H1 (cell line): Measurements from ENCODE around the gene PSMD5. TPM values are rescaled to one million over a fixed set of nuclear protein-coding genes. Genes with fewer than 3 reads are reported as not detected.

ENCODE experiments used
- CTCF ChIA-PET: fragments of 300-600 bp; sonication (Branson Sonifier 250); formaldehyde crosslinking; loops from one replicate; lab custom pipeline; 2021; ENCODE audit not compliant: partially characterized antibody; lab: Charles Lee
- POLR2A ChIA-PET: fragments of 300-600 bp; sonication (Branson Sonifier 250); formaldehyde crosslinking; loops from one replicate; lab custom pipeline; 2021; ENCODE audit warnings: inconsistent platforms; ENCODE audit not compliant: partially characterized antibody; lab: Charles Lee
- DNase-seq, 2 experiments: peaks; one replicate each; pipeline versions ENCODE4 v3.0.0 to v3.0.0-alpha.2; 2010 to 2022; ENCODE audit warnings: low spot score in 2 of 2, low read depth in 1 of 2, mixed read lengths in 1 of 2
- FAIRE-seq: peaks from 2 replicates; lab custom pipeline; 2011; peaks lifted over from hg19 to GRCh38; lab: Jason Lieb, UNC
- H2AFZ ChIP-seq: 2 replicates; pipeline ENCODE4 v1.8.1; 2012; ENCODE audit warnings: low read length, inconsistent platforms
- H2AK5ac ChIP-seq: 2 replicates; pipeline ENCODE4 v1.6.1; 2013; ENCODE audit warnings: low read depth, low read length
- H2BK120ac ChIP-seq: replicated peaks from 2 replicates; pipeline ENCODE3; 2013; ENCODE audit warnings: low read depth, low read length, inconsistent platforms
- H2BK12ac ChIP-seq: 2 replicates; pipeline ENCODE4 v1.6.1; 2013; ENCODE audit warnings: low read depth, low read length
- H2BK15ac ChIP-seq: 2 replicates; pipeline ENCODE4 v1.6.1; 2013; ENCODE audit warnings: low read length
- H2BK20ac ChIP-seq: 2 replicates; pipeline ENCODE4 v1.6.1; 2013; ENCODE audit warnings: low read length
- H2BK5ac ChIP-seq: 2 replicates; pipeline ENCODE4 v1.6.1; 2013; ENCODE audit warnings: low read depth, low read length
- H3K14ac ChIP-seq: 2 replicates; pipeline ENCODE4 v1.6.1; 2013; ENCODE audit warnings: inconsistent platforms; ENCODE audit not compliant: insufficient read length
- H3K18ac ChIP-seq: 2 replicates; pipeline ENCODE4 v1.6.1; 2013; ENCODE audit warnings: low read length; ENCODE audit errors: extremely low read depth
- H3K23ac ChIP-seq: 2 replicates; pipeline ENCODE4 v1.6.1; 2013; ENCODE audit warnings: inconsistent platforms; ENCODE audit not compliant: insufficient read length
- H3K23me2 ChIP-seq: 2 replicates; pipeline ENCODE4 v1.6.1; 2013; ENCODE audit warnings: low read depth, low read length
- H3K27ac ChIP-seq: 2 replicates; pipeline ENCODE4 v1.6.1; 2011; ENCODE audit warnings: low read depth, low read length, inconsistent platforms
- H3K27me3 ChIP-seq, 4 experiments: replicated peaks in 1 of 4; 1 replicate in 1 of 4; 2 replicates in 3 of 4; pipeline versions ENCODE4 v1.6.1 to v1.8.1; 2011 to 2013; ENCODE audit warnings: low read length in 3 of 4, mild to moderate bottlenecking in 3 of 4, inconsistent platforms in 2 of 4, mixed read lengths in 2 of 4, moderate library complexity in 1 of 4; ENCODE audit not compliant: control insufficient read depth in 3 of 4, insufficient read depth in 3 of 4; ENCODE audit errors: extremely low read depth in 1 of 4
- H3K36me3 ChIP-seq, 4 experiments: 2 replicates each; pipeline versions ENCODE4 v1.6.1 to v1.8.1; 2011 to 2013; ENCODE audit warnings: mild to moderate bottlenecking in 4 of 4, low read length in 3 of 4, moderate library complexity in 2 of 4, control low read depth in 1 of 4, inconsistent platforms in 1 of 4; ENCODE audit not compliant: insufficient read depth in 4 of 4, control insufficient read depth in 2 of 4
- H3K4ac ChIP-seq: replicated peaks from 2 replicates; pipeline ENCODE3; 2013; ENCODE audit warnings: low read length, low read depth, mixed read lengths, inconsistent platforms; ENCODE audit not compliant: insufficient read length
- H3K4me1 ChIP-seq, 4 experiments: replicated peaks in 1 of 4; 1 replicate in 1 of 4; 2 replicates in 3 of 4; pipeline versions ENCODE4 v1.6.1 to v1.8.1; 2011 to 2013; ENCODE audit warnings: low read length in 3 of 4, inconsistent platforms in 2 of 4, mixed read lengths in 1 of 4; ENCODE audit not compliant: insufficient read depth in 4 of 4, control insufficient read depth in 3 of 4
- H3K4me2 ChIP-seq, 2 experiments: 2 replicates each; pipeline versions ENCODE4 v1.6.1 to v1.8.1; 2011 to 2013; ENCODE audit warnings: low read depth in 2 of 2, low read length in 2 of 2, control low read depth in 1 of 2, inconsistent platforms in 1 of 2, mild to moderate bottlenecking in 1 of 2; ENCODE audit not compliant: insufficient read depth in 1 of 2
- H3K4me3 ChIP-seq, 4 experiments: fragments of 200-600, 300-600 bp in 1 of 4; sonication (generic), shearing (Covaris generic), sonication (Bioruptor Twin) in 1 of 4; 2 replicates each; pipeline versions ENCODE4 v1.5.1 to v1.8.1; 2011 to 2016; ENCODE audit warnings: low read length in 4 of 4, low read depth in 3 of 4, control low read depth in 2 of 4, inconsistent platforms in 2 of 4, mild to moderate bottlenecking in 2 of 4, mixed read lengths in 1 of 4, moderate library complexity in 1 of 4; ENCODE audit not compliant: insufficient read depth in 2 of 4; ENCODE audit errors: extremely low read depth in 1 of 4
- H3K56ac ChIP-seq: replicated peaks from 2 replicates; pipeline ENCODE3; 2013; ENCODE audit warnings: low read depth, mild to moderate bottlenecking, mixed read lengths, low read length, inconsistent platforms; ENCODE audit not compliant: insufficient read length
- H3K79me1 ChIP-seq: 2 replicates; pipeline ENCODE4 v1.6.1; 2013; ENCODE audit warnings: low read depth, low read length, control low read depth
- H3K79me2 ChIP-seq, 2 experiments: 2 replicates each; pipeline versions ENCODE4 v1.6.1 to v1.8.1; 2012 to 2013; ENCODE audit warnings: low read length in 2 of 2, mild to moderate bottlenecking in 2 of 2, inconsistent platforms in 1 of 2; ENCODE audit not compliant: insufficient read depth in 2 of 2, control insufficient read depth in 1 of 2
- H3K9ac ChIP-seq, 4 experiments: replicated peaks in 1 of 4; 1 replicate in 1 of 4; 2 replicates in 3 of 4; pipeline versions ENCODE4 v1.6.1 to v1.8.1; 2011 to 2013; ENCODE audit warnings: low read depth in 3 of 4, low read length in 3 of 4, control low read depth in 2 of 4, mild to moderate bottlenecking in 2 of 4, moderate library complexity in 2 of 4, inconsistent platforms in 1 of 4; ENCODE audit errors: extremely low read depth in 1 of 4
- H3K9me3 ChIP-seq, 2 experiments: 2 replicates each; pipeline versions ENCODE4 v1.6.1 to v1.8.1; 2012 to 2013; ENCODE audit warnings: mild to moderate bottlenecking in 2 of 2, moderate library complexity in 2 of 2, control low read depth in 1 of 2, inconsistent platforms in 1 of 2, low read depth in 1 of 2, low read length in 1 of 2, mixed read lengths in 1 of 2; ENCODE audit not compliant: insufficient read depth in 2 of 2
- H4K20me1 ChIP-seq, 2 experiments: replicated peaks in 1 of 2; 2 replicates each; pipeline versions ENCODE3 to v1.8.1; 2011 to 2013; ENCODE audit warnings: inconsistent platforms in 2 of 2, low read length in 2 of 2, mild to moderate bottlenecking in 1 of 2; ENCODE audit not compliant: insufficient read depth in 2 of 2, control insufficient read depth in 1 of 2
- H4K5ac ChIP-seq: 2 replicates; pipeline ENCODE4 v1.6.1; 2013; ENCODE audit warnings: low read length, low read depth, mixed read lengths, inconsistent platforms; ENCODE audit not compliant: insufficient read length
- H4K8ac ChIP-seq: 2 replicates; pipeline ENCODE4 v1.8.0; 2013; ENCODE audit warnings: mild to moderate bottlenecking, moderate library complexity, low read length, inconsistent platforms; ENCODE audit not compliant: insufficient read depth; ENCODE audit errors: extremely low read depth
- H4K91ac ChIP-seq: replicated peaks from 2 replicates; pipeline ENCODE3; 2013; ENCODE audit warnings: low read length, mixed read lengths, inconsistent platforms; ENCODE audit not compliant: insufficient read length
- GTF2F1 ChIP-seq: IDR thresholded peaks from 2 replicates; pipeline ENCODE4 v1.6.1; 2012; ENCODE audit warnings: low read depth, low read length, improper control_type of control experiment, borderline replicate concordance
- HDAC2 ChIP-seq, 2 experiments: fragments of 300-600 bp in 1 of 2; sonication (generic) in 1 of 2; IDR thresholded peaks; 2 replicates each; pipeline ENCODE4 v1.6.1; 2011 to 2012; ENCODE audit warnings: low read depth in 2 of 2, low read length in 2 of 2, mild to moderate bottlenecking in 2 of 2, moderate library complexity in 2 of 2, borderline replicate concordance in 1 of 2, inconsistent platforms in 1 of 2
- RFX5 ChIP-seq: IDR thresholded peaks from 2 replicates; pipeline ENCODE4 v1.6.1; 2011; ENCODE audit warnings: low read depth, low read length, improper control_type of control experiment, borderline replicate concordance
- SP4 ChIP-seq: IDR thresholded peaks from 2 replicates; pipeline ENCODE4 v1.6.1; 2012; ENCODE audit warnings: low read length, inconsistent platforms
- WGBS, 2 experiments: shearing (Covaris generic) in 1 of 2; methylation state at CpG; one replicate each; pipeline versions ENCODE4 v1.1.6 to v1.1.7; 2013 to 2015; ENCODE audit warnings: low lambda C conversion rate in 2 of 2, mixed read lengths in 2 of 2, inconsistent platforms in 1 of 2, low coverage in 1 of 2, missing lambda C conversion rate in 1 of 2; ENCODE audit not compliant: insufficient replicate concordance in 2 of 2, insufficient coverage in 1 of 2, insufficient read length in 1 of 2; ENCODE audit errors: extremely low coverage in 1 of 2, missing lambda C conversion rate in 1 of 2; 5-methylcytosine and 5-hydroxymethylcytosine counted together
- polyA plus RNA-seq, 7 experiments: library from polyadenylated mRNA; depleted of rRNA in 3 of 7; stranded (reverse) in 5 of 7; unstranded in 2 of 7; fragments of >200 nt in 5 of 7; fragments of 200-250 nt in 2 of 7; gene quantifications; 1 replicate in 5 of 7; 2 replicates in 1 of 7; 4 replicates in 1 of 7; pipeline versions ENCODE4 v1.2.1 to v1.2.3, GENCODE V29; 2011 to 2013; ENCODE audit warnings: missing spikeins in 2 of 7, mixed read lengths in 2 of 7
- total RNA-seq: library from RNA; stranded (reverse); fragmentation: NEBNext Ultra II Directional; extraction: Animal tissue kit (Norgen Biotek cat#: 25700); gene quantifications from 2 replicates; pipeline ENCODE4 v1.2.1, GENCODE V29; 2021

Gene PSMD5
- total and polyA plus RNA-seq, 2 of the 8 experiments (the other 6 are each of a cell fraction or from before 2014, with no cell fraction given): 19.2 to 30.5 TPM

- ChIA-PET POLR2A (interaction anchor here (0.5 to 2.2 kb wide), 7 partner anchors 8 to 76 kb away, joined by 3 to 6 read pairs (median 3); partner anchors contain the start of genes FBXW2 and PSMD5), CTCF (interaction anchor here (0.9 to 6.1 kb wide), 7 partner anchors 9 to 513 kb away, joined by 3 to 31 read pairs (median 3); no protein-coding TSS in a partner anchor)
- H3K9ac ChIP-seq: no peak overlapping the region
- H2AK5ac ChIP-seq: no peak overlapping the region
- H3K18ac ChIP-seq: no peak overlapping the region
- H3K4ac ChIP-seq: no peak overlapping the region
- H3K14ac ChIP-seq: no peak overlapping the region
- H3K27me3 ChIP-seq: no peaks in the 10 kb centered on the region
- peaks cover 0 to 7% of the 10 kb centered on the region in 2 experiments for H4K20me1 ChIP-seq
- H2BK12ac ChIP-seq: no peak overlapping the region
- no peak overlapping the region for H4K8ac ChIP-seq
- peaks cover 7 to 60% (median 39%) of the 10 kb centered on the region in 4 experiments; a peak in 7 of 8 replicates for H3K36me3 ChIP-seq
- no peak overlapping the region for H3K23ac ChIP-seq
- no peak overlapping the region for H4K91ac ChIP-seq
- no peak overlapping the region for H3K56ac ChIP-seq
- no peaks in the 10 kb centered on the region; the same call in 1 of the 2 replicates for H3K79me1 ChIP-seq
- H3K9me3 ChIP-seq: no peaks in the 10 kb centered on the region
- H2BK5ac ChIP-seq: no peak overlapping the region
- TF ChIP-seq HDAC2 (IDR thresholded peaks at IDR 0.05; ENCODE audit: borderline replicate concordance in 1 of 2, low read depth in 2 of 2, low read length in 2 of 2) (no peak), RFX5 (no peak), SP4 (no peak), GTF2F1 (no peak)
- no peak overlapping the region for H2BK20ac ChIP-seq
- no peak overlapping the region for H3K4me3 ChIP-seq
- H3K23me2 ChIP-seq: no peaks in the 10 kb centered on the region
- no peak overlapping the region for H3K4me2 ChIP-seq
- H3K27ac ChIP-seq: no peak overlapping the region
- H2BK15ac ChIP-seq: no peak overlapping the region
- no peak overlapping the region for H2AFZ ChIP-seq
- no peak overlapping the region for H2BK120ac ChIP-seq
- DNase-seq (no peak), FAIRE-seq (no peak)
- no peak overlapping the region for H4K5ac ChIP-seq
- 91 to 100% methylated on average over 1 to 3 of the region's 3 CpGs for WGBS, 2 experiments
- no peaks in the 10 kb centered on the region for H3K79me2 ChIP-seq
- H3K4me1 ChIP-seq: peaks cover 0 to 3% (median 0%) of the 10 kb centered on the region in 4 experiments; a peak in 1 of 7 replicates
Observed at GRCh38 chr9:120767451-120767850, 75.3 kb downstream of the PSMD5 start.
